GM12878 (cell line): Measurements from ENCODE around the gene CREB5.

Source experiments
- GABPA ChIP-seq: IDR thresholded peaks from 2 replicates; pipeline ENCODE4 v1.6.1; 2014; ENCODE audit warnings: antibody characterized with exemption, low read depth, mild to moderate bottlenecking, inconsistent platforms
- MAX ChIP-seq: IDR thresholded peaks from 2 replicates; pipeline ENCODE4 v1.6.1; 2012; ENCODE audit warnings: low read depth, low read length, improper control_type of control experiment
- MXI1 ChIP-seq: fragments of 150-350 bp; IDR thresholded peaks from 2 replicates; pipeline ENCODE4 v1.6.1; 2011; ENCODE audit warnings: low read depth, mild to moderate bottlenecking, inconsistent platforms, low read length, improper control_type of control experiment
- NFYA ChIP-seq: IDR thresholded peaks from 2 replicates; pipeline ENCODE4 v1.6.1; 2011; ENCODE audit warnings: low read depth, mild to moderate bottlenecking, low read length, improper control_type of control experiment, borderline replicate concordance
- SMAD1 ChIP-seq: fragments of 450-650 bp; IDR thresholded peaks from 2 replicates; pipeline ENCODE4 v1.6.1; 2018; ENCODE audit warnings: mild to moderate bottlenecking, low read depth; ENCODE audit not compliant: partially characterized antibody
- SP1 ChIP-seq: IDR thresholded peaks from one replicate; pipeline ENCODE4 v1.6.1; 2011; ENCODE audit warnings: low read depth, low read length
- SUZ12 ChIP-seq: fragments of 200-600 bp; sonication (generic); IDR thresholded peaks from one replicate; pipeline ENCODE4 v1.6.1; 2018; ENCODE audit warnings: antibody characterized with exemption, mild to moderate bottlenecking; ENCODE audit not compliant: unreplicated experiment
- TAF1 ChIP-seq: IDR thresholded peaks from 2 replicates; pipeline ENCODE4 v1.6.1; 2011; ENCODE audit warnings: mild to moderate bottlenecking, low read depth, low read length, borderline replicate concordance
- ZNF274 ChIP-seq: IDR thresholded peaks from one replicate; pipeline ENCODE4 v1.8.0; 2011; ENCODE audit not compliant: insufficient read length, insufficient read depth
- ZZZ3 ChIP-seq: IDR thresholded peaks from 2 replicates; pipeline ENCODE4 v1.6.1; 2011; ENCODE audit warnings: low read depth; ENCODE audit not compliant: control insufficient read depth, insufficient read length
- TF ChIP-seq, protein P1 (sequence below), 3 experiments: IDR thresholded peaks in 2 of 3; conservative IDR thresholded peaks in 1 of 3; 2 replicates each; pipeline ENCODE4 v1.5.1; 2011; ENCODE audit warnings: low read depth in 3 of 3, low read length in 3 of 3, mild to moderate bottlenecking in 3 of 3, control low read depth in 2 of 3, moderate library complexity in 2 of 3, inconsistent platforms in 1 of 3, mixed read lengths in 1 of 3; ENCODE audit not compliant: control insufficient read depth in 2 of 3, insufficient read depth in 1 of 3; ENCODE audit errors: extremely low read depth in 1 of 3

DNA sequence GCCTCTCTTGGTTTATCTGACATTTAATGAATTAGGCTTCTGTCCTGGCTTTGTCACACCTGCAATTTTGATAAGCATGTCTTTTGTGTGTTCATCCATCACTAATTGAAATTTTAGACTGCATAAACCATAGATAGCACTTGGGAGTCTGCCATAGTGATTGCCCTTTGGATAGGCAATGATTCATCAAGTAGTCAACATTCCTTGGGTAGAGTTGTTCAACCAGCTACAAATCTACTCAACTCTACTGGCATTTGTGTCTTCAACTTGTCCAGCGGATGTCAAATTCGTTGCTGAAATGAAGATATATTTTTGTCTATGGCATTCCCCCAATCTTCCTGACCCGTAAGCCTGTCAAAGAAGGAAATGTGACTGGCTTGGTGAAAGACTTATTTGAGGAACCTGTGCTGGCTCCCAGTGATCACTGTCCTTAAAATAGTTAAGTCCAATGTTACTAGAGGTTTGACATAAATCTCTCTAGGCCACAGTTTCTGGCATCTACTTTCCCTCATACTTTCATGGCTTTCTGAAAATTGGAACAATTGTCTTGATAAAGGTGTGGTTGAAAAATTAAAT, 33.7 kb upstream of the CREB5 start:
- TF ChIP-seq, protein P1, sequence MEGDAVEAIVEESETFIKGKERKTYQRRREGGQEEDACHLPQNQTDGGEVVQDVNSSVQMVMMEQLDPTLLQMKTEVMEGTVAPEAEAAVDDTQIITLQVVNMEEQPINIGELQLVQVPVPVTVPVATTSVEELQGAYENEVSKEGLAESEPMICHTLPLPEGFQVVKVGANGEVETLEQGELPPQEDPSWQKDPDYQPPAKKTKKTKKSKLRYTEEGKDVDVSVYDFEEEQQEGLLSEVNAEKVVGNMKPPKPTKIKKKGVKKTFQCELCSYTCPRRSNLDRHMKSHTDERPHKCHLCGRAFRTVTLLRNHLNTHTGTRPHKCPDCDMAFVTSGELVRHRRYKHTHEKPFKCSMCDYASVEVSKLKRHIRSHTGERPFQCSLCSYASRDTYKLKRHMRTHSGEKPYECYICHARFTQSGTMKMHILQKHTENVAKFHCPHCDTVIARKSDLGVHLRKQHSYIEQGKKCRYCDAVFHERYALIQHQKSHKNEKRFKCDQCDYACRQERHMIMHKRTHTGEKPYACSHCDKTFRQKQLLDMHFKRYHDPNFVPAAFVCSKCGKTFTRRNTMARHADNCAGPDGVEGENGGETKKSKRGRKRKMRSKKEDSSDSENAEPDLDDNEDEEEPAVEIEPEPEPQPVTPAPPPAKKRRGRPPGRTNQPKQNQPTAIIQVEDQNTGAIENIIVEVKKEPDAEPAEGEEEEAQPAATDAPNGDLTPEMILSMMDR (IDR thresholded peaks at IDR 0.05 in 2 of 3, conservative IDR thresholded peaks at IDR 0.05 in 1 of 3; ENCODE audit: control insufficient read depth in 2 of 3, extremely low read depth in 1 of 3, insufficient read depth in 1 of 3, low read depth in 3 of 3, low read length in 3 of 3), result no peak
- TF ChIP-seq ZNF274, result no peak
- TF ChIP-seq GABPA, result no peak
- no peak for TF ChIP-seq TAF1
- no peak for TF ChIP-seq NFYA
- no peak for TF ChIP-seq SUZ12
- no peak for TF ChIP-seq MAX
- TF ChIP-seq MXI1, result no peak
- TF ChIP-seq SMAD1, result no peak
- TF ChIP-seq ZZZ3, result no peak
- TF ChIP-seq SP1, result no peak
